Endothelial cell (in vitro differentiated cells): ENCODE measurements around the gene HMX2. TPM values are rescaled to one million over a fixed set of nuclear protein-coding genes. Genes with fewer than 3 reads are reported as not detected.

ENCODE experiments used
- total RNA-seq: library from RNA; stranded (reverse); fragmentation: NEBNext Ultra II Directional; extraction: Animal tissue kit (Norgen Biotek cat#: 25700); gene quantifications from one replicate; pipeline ENCODE4 v1.2.1, GENCODE V29; 2021; ENCODE audit not compliant: unreplicated experiment

HMX2 gene
- total RNA-seq, 1 donor from 2014 or later: not detected

Other genes with a start within 250 kb of the HMX2 start
- not detected for gene FAM24A, start 237.5 kb upstream of the HMX2 start, total RNA-seq
- 9.9 TPM for gene C10orf88, start 193.9 kb upstream of the HMX2 start, total RNA-seq
- gene PSTK, start 167.7 kb upstream of the HMX2 start, total RNA-seq: 5.2 TPM
- gene IKZF5, start 139.3 kb upstream of the HMX2 start, total RNA-seq: 14.9 TPM
- gene ACADSB, start 139.1 kb upstream of the HMX2 start, total RNA-seq: 35.6 TPM
- gene HMX3, start 12.2 kb upstream of the HMX2 start, total RNA-seq: not detected
- gene BUB3, start 6.3 kb downstream of the HMX2 start, total RNA-seq: 107 TPM